GM20431 (cell line): ENCODE data around the gene CCT3.

ENCODE experiments used
- in situ Hi-C: fragments of 300-500 bp; cut with MseI, MboI; formaldehyde crosslinking; loops from one replicate; pipeline ENCODE4 v1.15.0; 2020; ENCODE audit warnings: low sequenced_read_pairs; ENCODE audit not compliant: unreplicated experiment

CCT3 gene

GRCh38 chr1:156342166-156342955, 4.3 kb upstream of the CCT3 start:
- in situ Hi-C loops: no loop called here

- in situ Hi-C loops: no loop called here
Measured at GRCh38 chr1:156337888-156338179, 258 bp downstream of the CCT3 start.

- in situ Hi-C loops: no loop called here
Measured at GRCh38 chr1:156337052-156337887, 822 bp downstream of the CCT3 start.

GRCh38 chr1:156336242-156336641, 1.9 kb downstream of the CCT3 start:
- in situ Hi-C loops: no loop called here

DNA sequence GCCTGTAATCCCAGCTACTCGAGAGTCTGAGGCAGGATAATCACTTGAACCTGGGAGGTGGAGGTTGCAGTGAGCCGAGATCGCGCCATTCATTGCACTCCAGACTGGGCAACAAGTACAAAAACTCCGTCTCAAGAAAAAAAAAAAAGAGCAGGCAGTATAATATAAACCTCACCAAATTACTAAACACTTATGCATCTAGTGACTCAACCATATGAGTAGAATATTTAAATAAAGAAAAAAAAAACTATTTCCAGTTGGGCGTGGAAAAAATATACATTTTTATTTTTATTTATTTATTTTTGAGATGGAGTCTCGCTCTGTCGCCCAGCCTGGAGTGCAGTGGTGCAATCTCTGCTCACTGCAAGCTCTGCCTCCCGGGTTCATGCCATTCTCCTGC, 14.9 kb downstream of the CCT3 start:
- in situ Hi-C loops: loop anchor here (10.0 kb wide), 1 partner anchor 178 kb away; no protein-coding TSS in a partner anchor

GRCh38 chr1:156320560-156320959, 17.5 kb downstream of the CCT3 start:
- in situ Hi-C loops: loop anchor here (10.0 kb wide), 1 partner anchor 176 kb away; no protein-coding TSS in a partner anchor

GRCh38 chr1:156319664-156320063, 18.4 kb downstream of the CCT3 start:
- in situ Hi-C loops: loop anchor here (10.0 kb wide), 1 partner anchor 175 kb away; no protein-coding TSS in a partner anchor

DNA sequence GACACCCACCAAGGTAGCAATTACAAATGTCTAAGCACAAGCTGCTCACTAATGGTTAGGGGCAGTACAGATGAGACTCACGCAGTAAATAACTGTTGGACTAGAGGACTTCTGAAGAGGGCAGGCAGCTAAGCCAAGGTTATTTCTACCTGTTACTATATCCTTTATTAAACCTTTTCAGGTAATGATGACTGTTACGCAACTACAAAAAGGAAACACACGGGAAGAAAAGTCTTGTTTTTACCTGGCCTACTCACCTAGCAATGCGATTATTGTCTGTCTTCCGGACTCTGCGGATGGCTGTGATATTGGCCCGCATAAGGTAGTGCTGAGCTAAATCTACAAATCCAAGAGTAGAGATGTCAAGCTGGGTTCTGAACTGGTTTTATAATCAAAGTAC, 21.2 kb downstream of the CCT3 start:
- in situ Hi-C loops: no loop called here

DNA sequence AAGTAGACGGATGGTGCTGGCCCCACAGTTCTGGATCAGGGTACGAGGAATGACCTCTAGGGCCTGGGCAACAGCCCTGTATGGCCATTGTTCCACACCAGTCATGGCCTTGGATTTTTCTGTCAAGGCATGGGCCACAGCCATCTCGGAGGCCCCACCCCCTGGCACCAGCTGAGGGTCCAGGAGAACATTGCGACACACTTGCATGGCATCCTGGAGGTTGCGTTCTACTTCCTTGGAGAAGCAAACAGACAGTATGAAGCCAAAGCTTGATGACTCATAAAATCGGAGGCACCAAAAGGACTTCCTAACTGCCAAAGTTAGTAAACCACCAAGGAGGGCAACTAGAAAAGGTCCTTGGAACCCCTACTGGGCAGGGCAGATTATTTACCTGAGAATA, 27.1 kb downstream of the CCT3 start:
- in situ Hi-C loops: no loop called here

DNA sequence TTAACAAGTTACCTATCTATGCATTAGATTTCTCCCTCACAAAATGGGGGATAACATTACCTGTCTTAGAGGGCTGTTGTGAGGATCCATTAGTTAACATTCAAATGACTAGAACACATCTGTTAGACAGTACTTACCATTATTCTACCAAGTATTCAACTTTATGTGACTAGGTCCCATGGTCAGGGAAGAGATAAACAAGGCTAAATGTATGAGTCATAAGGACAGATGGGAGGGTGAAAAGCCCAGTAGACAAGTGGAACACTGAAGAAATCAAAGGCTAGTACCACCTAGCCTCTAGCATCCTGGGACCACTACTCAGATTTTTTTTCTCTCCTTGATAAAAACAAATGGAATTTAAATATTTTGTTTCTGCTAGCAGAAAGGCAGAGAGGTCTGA, 30.0 kb downstream of the CCT3 start:
- in situ Hi-C loops: no loop called here

DNA sequence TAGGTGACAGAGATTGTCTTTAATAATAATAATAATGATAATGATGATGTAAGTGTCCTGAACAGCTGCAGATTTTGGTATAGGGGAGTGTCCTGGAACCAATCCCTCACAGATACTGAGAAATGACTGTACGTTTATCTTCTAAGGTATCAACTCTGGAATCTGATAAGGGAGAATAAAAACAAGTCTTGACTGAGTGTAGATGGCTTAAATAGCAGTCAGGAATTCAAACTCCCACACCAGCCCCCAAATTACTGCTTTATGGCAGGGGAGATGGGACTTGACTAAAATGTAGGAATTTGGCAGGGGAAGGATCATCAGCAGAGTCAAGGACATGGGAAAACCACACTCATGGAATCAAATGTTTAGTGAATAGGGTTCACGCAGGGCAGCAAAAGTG, 32.9 kb downstream of the CCT3 start:
- in situ Hi-C loops: no loop called here

- in situ Hi-C loops: no loop called here
Measured at GRCh38 chr1:156303241-156303640, 34.9 kb downstream of the CCT3 start.

DNA sequence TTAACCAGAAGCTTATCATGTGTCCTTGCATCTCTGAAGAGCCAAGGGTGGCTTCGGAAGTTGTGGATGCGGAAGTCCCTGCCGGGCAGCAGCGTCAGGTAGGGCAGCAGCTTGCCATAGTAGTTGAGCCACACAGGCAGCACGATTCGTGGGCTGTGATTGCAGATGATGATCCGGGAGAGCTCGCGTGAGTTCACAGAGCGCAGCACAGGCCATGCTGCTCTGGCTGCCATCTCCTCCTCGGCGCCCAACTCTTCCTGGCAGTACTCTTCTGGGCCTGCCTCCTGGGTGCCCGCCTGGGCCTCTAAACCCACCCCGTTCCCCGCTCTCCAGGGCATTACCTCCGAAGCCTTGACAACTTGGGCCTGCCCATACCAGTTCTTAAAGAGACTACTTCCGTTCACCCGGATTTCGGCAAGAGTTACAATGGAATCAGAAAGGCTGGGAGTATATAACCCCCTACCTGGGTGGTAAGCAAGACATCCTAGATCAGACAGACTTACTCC, 39.2 kb downstream of the CCT3 start, which contains the start of gene VHLL:
VHLL (minus strand) TSS at position 456 of the 506 bp plus-strand sequence; CDS start at position 338, 118 bp downstream.
- in situ Hi-C loops: no loop called here

DNA sequence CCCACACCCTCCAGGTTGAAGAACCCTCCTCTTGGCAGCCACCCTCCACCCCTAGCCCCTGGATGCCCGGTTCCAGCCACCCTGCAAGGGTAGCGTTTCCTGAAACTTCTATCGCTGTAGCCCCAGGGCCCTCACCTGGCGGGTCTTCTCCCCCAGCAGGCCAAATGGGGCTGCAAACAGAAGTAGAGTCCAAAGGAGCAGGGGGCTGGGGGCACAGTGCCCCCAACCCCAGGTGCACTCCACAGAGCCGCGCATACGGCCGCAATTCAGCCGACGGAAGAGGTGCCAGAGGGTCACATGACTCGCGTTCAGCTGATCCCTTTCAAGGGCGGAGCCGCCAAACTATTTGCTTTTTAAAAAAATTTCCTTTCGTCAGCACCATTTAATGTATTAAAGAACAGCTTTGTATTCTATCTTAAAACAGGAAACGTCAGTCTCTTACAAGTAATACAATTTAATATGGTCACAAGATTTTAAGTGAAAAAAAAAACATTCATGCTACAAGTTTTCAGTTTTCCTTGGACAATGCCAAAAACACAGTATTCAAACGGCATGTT, 42.6 kb downstream of the CCT3 start, which contains the start of gene GLMP:
GLMP (minus strand) TSS at position 289 of the 557 bp plus-strand sequence; CDS start at position 255, 34 bp downstream.
- in situ Hi-C loops: no loop called here

DNA sequence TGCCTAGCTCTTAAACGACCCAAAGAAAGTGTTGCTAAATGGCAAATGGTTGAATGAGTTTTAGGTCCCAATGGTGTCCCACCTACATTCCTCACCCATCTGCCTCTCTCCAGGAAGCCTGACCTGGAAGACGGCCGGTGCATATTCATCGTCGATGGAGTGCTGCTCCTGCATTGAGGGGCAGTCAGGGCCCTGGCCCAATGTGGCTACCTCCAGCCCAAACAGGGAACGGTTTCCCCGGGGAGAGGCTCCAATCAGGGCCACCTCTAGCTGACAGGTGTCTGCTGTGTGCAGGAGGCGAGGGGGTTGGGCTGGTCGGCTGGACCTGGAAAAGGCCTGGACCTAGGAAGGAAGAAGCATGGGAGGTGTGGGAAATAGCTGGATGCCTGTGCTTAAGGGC, 44.2 kb downstream of the CCT3 start:
- in situ Hi-C loops: no loop called here

DNA sequence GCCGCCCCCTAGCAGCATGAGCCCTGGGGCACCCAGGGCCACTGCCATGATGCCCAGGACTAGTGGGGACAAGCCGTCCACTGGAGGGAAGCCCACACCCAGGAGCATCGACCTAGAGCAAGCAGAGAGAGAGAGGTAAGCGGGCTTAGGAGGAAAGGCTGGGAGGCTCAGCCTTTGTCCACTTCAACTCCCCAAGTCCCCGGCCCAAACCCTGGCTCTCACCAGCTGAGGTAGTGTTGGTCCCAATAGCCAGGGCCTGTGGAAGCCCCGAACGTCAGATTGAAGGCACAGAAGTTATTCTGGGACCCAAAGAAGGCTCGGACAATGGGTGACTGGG, 45.0 kb downstream of the CCT3 start:
- in situ Hi-C loops: no loop called here

- in situ Hi-C loops: no loop called here
Measured at GRCh38 chr1:156291226-156292061, 46.6 kb downstream of the CCT3 start.

DNA sequence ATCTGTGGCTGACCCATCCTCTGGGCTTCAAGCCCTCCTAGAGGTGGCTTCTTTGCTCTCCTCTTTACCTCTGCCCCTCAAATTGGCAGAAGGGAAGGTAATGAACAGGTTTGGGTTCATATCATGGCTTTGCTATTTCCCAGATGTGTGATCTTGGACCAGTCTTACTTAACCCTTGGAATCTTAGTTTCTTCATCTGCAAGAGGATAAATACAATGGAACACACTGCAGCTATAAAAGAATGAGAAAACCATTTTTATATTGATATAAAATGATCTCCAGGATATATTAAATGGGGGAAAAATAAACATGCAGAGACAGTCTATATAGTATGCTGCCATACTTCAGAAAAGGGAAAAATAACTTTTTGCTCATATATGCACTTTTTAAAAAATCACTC, 48.2 kb downstream of the CCT3 start:
- in situ Hi-C loops: no loop called here

DNA sequence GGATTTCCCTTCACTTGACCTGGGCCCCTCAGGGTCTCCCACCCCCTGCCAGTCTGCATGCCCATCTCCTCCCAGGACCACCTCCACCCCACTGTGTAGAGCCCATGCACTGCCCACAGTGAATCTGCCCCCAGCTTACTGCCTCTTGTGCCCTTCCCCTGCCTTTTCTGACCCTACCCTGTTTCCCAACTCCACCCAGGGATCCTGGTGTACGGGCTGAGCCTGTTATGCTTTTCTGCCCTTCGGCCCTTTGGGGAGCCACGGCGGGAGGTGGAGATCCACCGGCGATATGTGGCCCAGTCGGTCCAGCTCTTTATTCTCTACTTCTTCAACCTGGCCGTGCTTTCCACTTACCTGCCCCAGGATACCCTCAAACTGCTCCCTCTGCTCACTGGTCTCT, 52.0 kb downstream of the CCT3 start:
- in situ Hi-C loops: no loop called here

- in situ Hi-C loops: no loop called here
Measured at GRCh38 chr1:156285437-156285836, 52.7 kb downstream of the CCT3 start.
